ENCODE measurements around the gene IL9R. TPM values are rescaled to one million over a fixed set of nuclear protein-coding genes. Genes with fewer than 3 reads are reported as not detected.
A peak's percentile ranks its signal among the peaks of the same experiment; 100 is the strongest.
"Not testable (repeated sequence)": the region's sequence is repeated elsewhere in the genome, so short reads cannot be mapped to it uniquely, and the experiment has no call there.

Gene IL9R
- total RNA-seq, 3 donors from 2014 or later (not counting 1 experiment from before 2014, with no cell fraction given): 1.6 to 3.4 (median 1.9) TPM

DNA sequence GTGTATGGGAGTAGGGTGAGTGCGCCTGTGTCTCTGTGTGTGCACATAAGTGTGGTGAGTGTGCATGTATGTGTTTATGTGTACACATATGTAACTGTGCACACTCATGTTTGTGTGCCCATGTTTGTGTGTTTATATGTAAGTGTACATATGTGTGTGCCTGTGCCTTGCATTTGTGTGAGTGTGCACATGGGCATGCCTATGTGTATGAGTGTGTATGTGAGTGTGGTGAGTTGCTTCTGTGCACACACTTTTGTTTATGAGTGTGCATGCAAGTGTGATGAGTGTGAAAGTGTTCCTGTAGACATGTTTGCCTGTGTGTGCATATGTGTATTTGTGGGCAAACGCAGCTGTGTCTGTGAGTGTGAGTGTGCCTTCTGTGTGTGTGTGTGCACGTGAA lies 7.2 kb downstream of the IL9R start:
- Mint-ChIP-seq H3K4me3 (no peak overlapping the region), H3K4me1 (peaks cover 9 to 17% of the 10 kb centered on the region in 2 donors), H3K36me3 (no peaks in the 10 kb centered on the region), H3K27ac (no peak overlapping the region), H3K27me3 (ENCODE audit: low read depth in 2 of 2) (no peaks in the 10 kb centered on the region), H3K9me3 (no peaks in the 10 kb centered on the region)
- intact Hi-C loops (cut with micrococcal nuclease): no loop called here
- Histone ChIP-seq H3K4me1 (ENCODE audit: control insufficient read depth, insufficient read depth, low read length) (peaks cover 19% of the 10 kb centered on the region), H3K9me3 (ENCODE audit: control insufficient read depth, insufficient read depth, low read length) (no peaks in the 10 kb centered on the region), H3K27ac (ENCODE audit: low read length) (no peak overlapping the region), H3K27me3 (ENCODE audit: control insufficient read depth, insufficient read depth, low read length) (no peaks in the 10 kb centered on the region), H3K4me3 (ENCODE audit: low read length) (no peak overlapping the region), H3K36me3 (ENCODE audit: control insufficient read depth, insufficient read depth, low read length) (no peaks in the 10 kb centered on the region)
- ATAC-seq (peak in 1 of 3 donors; percentile 5), DNase-seq (no peak)
- TF ChIP-seq, protein P1, sequence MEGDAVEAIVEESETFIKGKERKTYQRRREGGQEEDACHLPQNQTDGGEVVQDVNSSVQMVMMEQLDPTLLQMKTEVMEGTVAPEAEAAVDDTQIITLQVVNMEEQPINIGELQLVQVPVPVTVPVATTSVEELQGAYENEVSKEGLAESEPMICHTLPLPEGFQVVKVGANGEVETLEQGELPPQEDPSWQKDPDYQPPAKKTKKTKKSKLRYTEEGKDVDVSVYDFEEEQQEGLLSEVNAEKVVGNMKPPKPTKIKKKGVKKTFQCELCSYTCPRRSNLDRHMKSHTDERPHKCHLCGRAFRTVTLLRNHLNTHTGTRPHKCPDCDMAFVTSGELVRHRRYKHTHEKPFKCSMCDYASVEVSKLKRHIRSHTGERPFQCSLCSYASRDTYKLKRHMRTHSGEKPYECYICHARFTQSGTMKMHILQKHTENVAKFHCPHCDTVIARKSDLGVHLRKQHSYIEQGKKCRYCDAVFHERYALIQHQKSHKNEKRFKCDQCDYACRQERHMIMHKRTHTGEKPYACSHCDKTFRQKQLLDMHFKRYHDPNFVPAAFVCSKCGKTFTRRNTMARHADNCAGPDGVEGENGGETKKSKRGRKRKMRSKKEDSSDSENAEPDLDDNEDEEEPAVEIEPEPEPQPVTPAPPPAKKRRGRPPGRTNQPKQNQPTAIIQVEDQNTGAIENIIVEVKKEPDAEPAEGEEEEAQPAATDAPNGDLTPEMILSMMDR (IDR thresholded peaks at IDR 0.05): no peak
- 89% methylated on average over 3 of the region's 3 CpGs for WGBS (ENCODE audit: insufficient coverage)

DNA sequence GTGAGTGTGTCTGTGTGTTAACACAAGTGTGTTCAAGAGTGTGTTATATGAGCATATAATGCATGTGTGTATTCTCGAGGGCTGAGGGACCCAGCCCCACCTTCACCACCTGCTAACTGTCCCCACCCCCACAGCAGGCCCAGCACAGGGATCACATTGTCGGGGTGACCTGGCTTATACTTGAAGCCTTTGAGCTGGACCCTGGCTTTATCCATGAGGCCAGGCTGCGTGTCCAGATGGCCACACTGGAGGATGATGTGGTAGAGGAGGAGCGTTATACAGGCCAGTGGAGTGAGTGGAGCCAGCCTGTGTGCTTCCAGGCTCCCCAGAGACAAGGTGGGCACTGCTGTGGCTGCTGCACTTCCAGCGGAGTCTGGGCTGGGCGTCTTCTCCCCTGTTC lies 7.6 kb downstream of the IL9R start:
- peaks cover 17% of the 10 kb centered on the region for H3K4me1 ChIP-seq (ENCODE audit: control insufficient read depth, insufficient read depth, low read length)
- no peaks in the 10 kb centered on the region for H3K36me3 Mint-ChIP-seq
- WGBS (ENCODE audit: insufficient coverage): 83% methylated on average over 5 of the region's 6 CpGs
- TF ChIP-seq, protein P1 (IDR thresholded peaks at IDR 0.05): no peak
- no peak overlapping the region for H3K4me3 Mint-ChIP-seq
- intact Hi-C loops (cut with micrococcal nuclease): no loop called here
- no peaks in the 10 kb centered on the region for H3K27me3 ChIP-seq (ENCODE audit: control insufficient read depth, insufficient read depth, low read length)
- H3K36me3 ChIP-seq (ENCODE audit: control insufficient read depth, insufficient read depth, low read length): no peaks in the 10 kb centered on the region
- DNase-seq (no peak), ATAC-seq (peak in 1 of 3 donors; percentile 12)
- H3K4me3 ChIP-seq (ENCODE audit: low read length): no peak overlapping the region
- no peaks in the 10 kb centered on the region for H3K9me3 Mint-ChIP-seq
- peaks cover 9 to 14% of the 10 kb centered on the region in 2 donors for H3K4me1 Mint-ChIP-seq
- H3K27ac ChIP-seq (ENCODE audit: low read length): no peak overlapping the region
- no peak overlapping the region for H3K27ac Mint-ChIP-seq
- H3K27me3 Mint-ChIP-seq (ENCODE audit: low read depth in 2 of 2): no peaks in the 10 kb centered on the region
- no peaks in the 10 kb centered on the region for H3K9me3 ChIP-seq (ENCODE audit: control insufficient read depth, insufficient read depth, low read length)

DNA sequence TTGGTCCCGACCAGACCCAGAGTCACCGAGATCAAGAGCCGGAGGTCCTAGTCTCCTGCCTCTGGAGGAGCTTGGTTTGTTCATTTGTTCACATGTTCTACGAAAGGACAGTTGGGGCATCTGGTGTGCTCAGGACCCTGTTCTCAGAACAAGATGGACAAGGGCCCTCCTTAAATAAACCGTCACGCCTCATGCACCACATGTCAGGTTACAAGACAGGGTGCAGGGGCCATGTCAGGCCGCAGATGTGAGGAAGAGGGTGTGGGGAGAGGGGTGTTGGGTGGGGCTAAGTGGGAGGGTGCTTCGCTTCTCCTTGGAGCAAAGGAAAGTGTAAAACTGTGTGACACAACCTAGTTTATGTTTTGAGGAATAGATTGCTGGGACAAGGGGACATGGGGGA lies 9.0 kb downstream of the IL9R start:
- H3K4me1 ChIP-seq (ENCODE audit: control insufficient read depth, insufficient read depth, low read length); H3K9me3 Mint-ChIP-seq; DNase-seq; H3K36me3 ChIP-seq (ENCODE audit: control insufficient read depth, insufficient read depth, low read length); H3K27me3 Mint-ChIP-seq (ENCODE audit: low read depth in 2 of 2); H3K4me3 ChIP-seq (ENCODE audit: low read length); ATAC-seq; intact Hi-C loops (cut with micrococcal nuclease); H3K27me3 ChIP-seq (ENCODE audit: control insufficient read depth, insufficient read depth, low read length); H3K9me3 ChIP-seq (ENCODE audit: control insufficient read depth, insufficient read depth, low read length); H3K27ac ChIP-seq (ENCODE audit: low read length); H3K27ac Mint-ChIP-seq; H3K36me3 Mint-ChIP-seq; H3K4me3 Mint-ChIP-seq; H3K4me1 Mint-ChIP-seq: not testable (repeated sequence)
- 84% methylated on average over 6 of the region's 8 CpGs for WGBS (ENCODE audit: insufficient coverage)

DNA sequence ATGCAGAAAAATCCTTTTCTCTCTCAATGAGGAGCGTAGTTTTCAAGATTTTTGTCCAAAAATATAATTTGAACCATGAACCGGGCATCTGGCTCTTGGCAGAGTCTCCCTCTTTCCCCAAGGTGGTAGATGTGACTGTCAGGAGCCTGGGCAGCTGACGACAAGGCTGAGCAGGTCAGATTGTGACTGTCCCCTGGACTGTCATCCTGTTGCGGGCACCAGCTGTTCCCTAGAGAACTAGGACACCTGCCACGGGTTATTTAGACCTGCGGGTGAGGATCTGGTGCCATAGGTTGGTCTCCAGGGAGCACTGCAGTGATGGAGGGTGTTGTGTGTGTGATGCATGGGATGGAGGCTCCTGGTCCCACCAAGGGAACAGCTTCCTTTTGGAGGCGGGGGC lies 10.9 kb downstream of the IL9R start:
- H3K4me1 Mint-ChIP-seq; H3K36me3 Mint-ChIP-seq; H3K36me3 ChIP-seq (ENCODE audit: control insufficient read depth, insufficient read depth, low read length); DNase-seq; H3K27ac ChIP-seq (ENCODE audit: low read length); H3K4me1 ChIP-seq (ENCODE audit: control insufficient read depth, insufficient read depth, low read length); H3K27ac Mint-ChIP-seq; H3K9me3 Mint-ChIP-seq; H3K4me3 Mint-ChIP-seq; H3K4me3 ChIP-seq (ENCODE audit: low read length); H3K9me3 ChIP-seq (ENCODE audit: control insufficient read depth, insufficient read depth, low read length); H3K27me3 Mint-ChIP-seq (ENCODE audit: low read depth in 2 of 2); intact Hi-C loops (cut with micrococcal nuclease); ATAC-seq; H3K27me3 ChIP-seq (ENCODE audit: control insufficient read depth, insufficient read depth, low read length): not testable (repeated sequence)
- WGBS (ENCODE audit: insufficient coverage): 72% methylated on average over 3 of the region's 7 CpGs

DNA sequence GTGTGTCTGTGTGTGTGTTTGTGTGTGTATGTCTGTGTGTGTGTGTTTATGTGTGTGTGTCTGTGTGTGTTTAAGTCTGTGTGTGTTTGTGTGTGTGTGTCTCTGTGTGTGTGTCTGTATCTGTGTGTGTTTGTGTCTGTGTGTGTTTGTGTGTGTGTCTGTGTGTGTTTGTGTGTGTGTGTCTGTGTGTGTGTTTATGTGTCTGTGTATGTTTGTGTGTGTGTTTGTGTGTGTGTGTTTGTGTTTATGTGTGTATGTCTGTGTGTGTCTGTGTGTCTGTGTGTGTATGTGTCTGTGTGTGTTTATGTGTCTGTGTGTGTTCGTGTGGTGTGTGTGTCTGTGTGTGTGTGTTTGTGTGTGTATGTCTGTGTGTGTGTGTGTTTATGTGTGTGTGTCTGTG lies 11.4 kb downstream of the IL9R start:
- DNase-seq (no peak), ATAC-seq (peak in 1 of 3 donors; percentile 16)
- Mint-ChIP-seq H3K4me3 (no peak overlapping the region), H3K27ac (no peak overlapping the region), H3K36me3 (no peaks in the 10 kb centered on the region), H3K9me3 (no peaks in the 10 kb centered on the region), H3K4me1 (no peaks in the 10 kb centered on the region), H3K27me3 (ENCODE audit: low read depth in 2 of 2) (no peaks in the 10 kb centered on the region)
- no peak overlapping the region for H3K27ac ChIP-seq (ENCODE audit: low read length)
- H3K36me3 ChIP-seq (ENCODE audit: control insufficient read depth, insufficient read depth, low read length): no peaks in the 10 kb centered on the region
- H3K4me3 ChIP-seq (ENCODE audit: low read length): no peak overlapping the region
- no peaks in the 10 kb centered on the region for H3K27me3 ChIP-seq (ENCODE audit: control insufficient read depth, insufficient read depth, low read length)
- intact Hi-C loops (cut with micrococcal nuclease): no loop called here
- no peaks in the 10 kb centered on the region for H3K9me3 ChIP-seq (ENCODE audit: control insufficient read depth, insufficient read depth, low read length)
- TF ChIP-seq, protein P1 (IDR thresholded peaks at IDR 0.05): no peak
- no peaks in the 10 kb centered on the region for H3K4me1 ChIP-seq (ENCODE audit: control insufficient read depth, insufficient read depth, low read length)
- WGBS (ENCODE audit: insufficient coverage): 100% methylated on average over 1 of the region's 1 CpG

DNA sequence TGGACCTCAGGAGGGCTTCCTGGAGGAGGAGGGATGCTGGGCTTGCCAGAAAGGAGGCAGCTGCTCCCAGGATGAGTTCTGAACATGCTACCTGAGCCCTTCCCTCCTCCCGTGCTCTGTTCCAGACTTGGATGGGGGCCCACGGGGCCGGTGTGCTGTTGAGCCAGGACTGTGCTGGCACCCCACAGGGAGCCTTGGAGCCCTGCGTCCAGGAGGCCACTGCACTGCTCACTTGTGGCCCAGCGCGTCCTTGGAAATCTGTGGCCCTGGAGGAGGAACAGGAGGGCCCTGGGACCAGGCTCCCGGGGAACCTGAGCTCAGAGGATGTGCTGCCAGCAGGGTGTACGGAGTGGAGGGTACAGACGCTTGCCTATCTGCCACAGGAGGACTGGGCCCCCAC lies 12.2 kb downstream of the IL9R start:
- H3K27me3 Mint-ChIP-seq (ENCODE audit: low read depth in 2 of 2); H3K27ac ChIP-seq (ENCODE audit: low read length); H3K36me3 Mint-ChIP-seq; H3K27me3 ChIP-seq (ENCODE audit: control insufficient read depth, insufficient read depth, low read length); H3K4me3 ChIP-seq (ENCODE audit: low read length); DNase-seq; H3K4me1 ChIP-seq (ENCODE audit: control insufficient read depth, insufficient read depth, low read length); H3K9me3 Mint-ChIP-seq; H3K9me3 ChIP-seq (ENCODE audit: control insufficient read depth, insufficient read depth, low read length); H3K4me1 Mint-ChIP-seq; H3K36me3 ChIP-seq (ENCODE audit: control insufficient read depth, insufficient read depth, low read length); H3K4me3 Mint-ChIP-seq; H3K27ac Mint-ChIP-seq; ATAC-seq; intact Hi-C loops (cut with micrococcal nuclease): not testable (repeated sequence)
- no CpG with 5 or more reads among the region's 9 CpGs for WGBS (ENCODE audit: insufficient coverage)

Data from natural killer cell (primary cell).